Smooth muscle cell (in vitro differentiated cells): ENCODE data around the gene KIF20B. TPM values are rescaled to one million over a fixed set of nuclear protein-coding genes. Genes with fewer than 3 reads are reported as not detected.

Experiments
- DNase-seq: peaks from one replicate; lab custom pipeline; 2025; ENCODE audit not compliant: unreplicated experiment; lab: John Stamatoyannopoulos, UW
- H2AFZ ChIP-seq: fragments of 200-600 bp; sonication (generic); 2 replicates; pipeline ENCODE4 v1.6.0; 2016; ENCODE audit warnings: antibody characterized with exemption, low read depth, mild to moderate bottlenecking
- H3F3A ChIP-seq: fragments of 200-600 bp; sonication (generic); 2 replicates; pipeline ENCODE4 v1.6.0; 2017; ENCODE audit warnings: antibody characterized with exemption, low read depth
- H3K27ac ChIP-seq: fragments of 200-600 bp; sonication (generic); 2 replicates; pipeline ENCODE4 v1.5.1; 2016; ENCODE audit warnings: low read depth, mild to moderate bottlenecking
- H3K27me3 ChIP-seq: fragments of 200-600 bp; sonication (generic); 2 replicates; pipeline ENCODE4 v1.6.1; 2016; ENCODE audit warnings: low read depth, mild to moderate bottlenecking
- H3K36me3 ChIP-seq: fragments of 200-600 bp; sonication (generic); 2 replicates; pipeline ENCODE4 v1.5.1; 2016; ENCODE audit warnings: low read depth
- H3K4me1 ChIP-seq: fragments of 200-600 bp; sonication (generic); 2 replicates; pipeline ENCODE4 v1.5.1; 2016; ENCODE audit warnings: low read depth
- H3K4me2 ChIP-seq: fragments of 200-600 bp; sonication (generic); 2 replicates; pipeline ENCODE4 v1.6.0; 2016; ENCODE audit warnings: mild to moderate bottlenecking
- H3K4me3 ChIP-seq: fragments of 200-600 bp; sonication (generic); 2 replicates; pipeline ENCODE4 v1.5.1; 2016; ENCODE audit warnings: mild to moderate bottlenecking
- H3K79me2 ChIP-seq: fragments of 200-600 bp; sonication (generic); 2 replicates; pipeline ENCODE4 v1.6.0; 2016; ENCODE audit warnings: low read depth, mild to moderate bottlenecking
- H3K9ac ChIP-seq: fragments of 200-600 bp; sonication (generic); 2 replicates; pipeline ENCODE4 v1.6.0; 2016; ENCODE audit warnings: low read depth
- H3K9me3 ChIP-seq: fragments of 200-600 bp; sonication (generic); replicated peaks from 2 replicates; pipeline ENCODE4 v1.5.1; 2016; ENCODE audit warnings: low read depth
- H4K20me1 ChIP-seq: fragments of 200-600 bp; sonication (generic); 2 replicates; pipeline ENCODE4 v1.6.0; 2016; ENCODE audit warnings: low read depth
- CTCF ChIP-seq: fragments of 200-600 bp; sonication (generic); IDR thresholded peaks from 2 replicates; pipeline ENCODE4 v1.5.1; 2017; ENCODE audit warnings: borderline replicate concordance, mild to moderate bottlenecking, antibody characterized with exemption; ENCODE audit not compliant: insufficient read depth, poor library complexity, severe bottlenecking
- WGBS: methylation state at CpG from one replicate; pipeline ENCODE4 v1.1.7; 2016; ENCODE audit warnings: low lambda C conversion rate; 5-methylcytosine and 5-hydroxymethylcytosine counted together
- polyA plus RNA-seq: library from polyadenylated mRNA; unstranded; fragments of >200 nt; fragmentation: Nextera tagmentation; extraction: Ambion mirVana; gene quantifications from 2 replicates; pipeline ENCODE4 v1.2.1, GENCODE V29; 2016
- total RNA-seq: library from RNA; depleted of rRNA; stranded (reverse); fragments of >200 nt; gene quantifications from 2 replicates; pipeline ENCODE4 v1.2.3, GENCODE V29; 2014

The KIF20B gene
- total and polyA plus RNA-seq, 2 experiments from 2014 or later, result 4.5 to 6.0 TPM

- H3K4me3 ChIP-seq, result no peak overlapping the region
- TF ChIP-seq CTCF, result no peak
- DNase-seq, result no peak
- no peaks in the 10 kb centered on the region for H4K20me1 ChIP-seq
- WGBS, result 88% methylated on average over 5 of the region's 5 CpGs
- H3K27me3 ChIP-seq, result no peaks in the 10 kb centered on the region
- H3K9me3 ChIP-seq, result no peaks in the 10 kb centered on the region
- no peak overlapping the region for H3K4me2 ChIP-seq
- H3K27ac ChIP-seq, result no peak overlapping the region
- no peak overlapping the region for H2AFZ ChIP-seq
- no peak overlapping the region for H3K9ac ChIP-seq
- H3K36me3 ChIP-seq, result no peaks in the 10 kb centered on the region
- no peaks in the 10 kb centered on the region for H3F3A ChIP-seq
- no peaks in the 10 kb centered on the region for H3K4me1 ChIP-seq
- H3K79me2 ChIP-seq, result no peaks in the 10 kb centered on the region
These were observed 17.5 kb upstream of the KIF20B start for GRCh38 chr10:89683883-89684282.

- DNase-seq, result no peak
- H2AFZ ChIP-seq, result no peak overlapping the region
These were observed 16.8 kb upstream of the KIF20B start for GRCh38 chr10:89684604-89685003.

GRCh38 chr10:89685936-89686335 is 15.5 kb upstream of the KIF20B start:
- H3K36me3 ChIP-seq, result no peaks in the 10 kb centered on the region
- H3K4me2 ChIP-seq, result no peak overlapping the region
- H3F3A ChIP-seq, result no peaks in the 10 kb centered on the region
- no peaks in the 10 kb centered on the region for H4K20me1 ChIP-seq
- no peak overlapping the region for H2AFZ ChIP-seq
- H3K27ac ChIP-seq, result no peak overlapping the region
- no peaks in the 10 kb centered on the region for H3K79me2 ChIP-seq
- no peak overlapping the region for H3K9ac ChIP-seq
- H3K9me3 ChIP-seq, result no peaks in the 10 kb centered on the region
- 84% methylated on average over 4 of the region's 4 CpGs for WGBS
- DNase-seq, result no peak
- TF ChIP-seq CTCF, result no peak
- H3K4me3 ChIP-seq, result no peak overlapping the region
- no peaks in the 10 kb centered on the region for H3K27me3 ChIP-seq
- H3K4me1 ChIP-seq, result no peaks in the 10 kb centered on the region

More at GRCh38 chr10:89684604-89685003, 16.8 kb upstream of the KIF20B start:
- H3K79me2 ChIP-seq, result no peaks in the 10 kb centered on the region
- no peak for TF ChIP-seq CTCF
- H3K9ac ChIP-seq, result no peak overlapping the region
- no peak overlapping the region for H3K4me3 ChIP-seq
- no peaks in the 10 kb centered on the region for H4K20me1 ChIP-seq
- H3F3A ChIP-seq, result no peaks in the 10 kb centered on the region
- no peak overlapping the region for H3K4me2 ChIP-seq
- H3K4me1 ChIP-seq, result no peaks in the 10 kb centered on the region
- no peaks in the 10 kb centered on the region for H3K27me3 ChIP-seq
- no peaks in the 10 kb centered on the region for H3K36me3 ChIP-seq
- H3K27ac ChIP-seq, result no peak overlapping the region
- H3K9me3 ChIP-seq, result no peaks in the 10 kb centered on the region
- 98% methylated on average over 2 of the region's 2 CpGs for WGBS

- Histone ChIP-seq H3K79me2 (no peaks in the 10 kb centered on the region), H3K9me3 (no peaks in the 10 kb centered on the region), H3K36me3 (no peaks in the 10 kb centered on the region), H3K4me3 (no peak overlapping the region), H4K20me1 (no peaks in the 10 kb centered on the region), H3F3A (no peaks in the 10 kb centered on the region), H3K9ac (no peak overlapping the region), H3K27me3 (no peaks in the 10 kb centered on the region), H3K4me2 (no peak overlapping the region), H3K4me1 (no peaks in the 10 kb centered on the region), H2AFZ (no peak overlapping the region), H3K27ac (no peak overlapping the region)
- DNase-seq, result no peak
- TF ChIP-seq CTCF, result no peak
- 47% methylated on average over 2 of the region's 2 CpGs for WGBS
These were observed 11.4 kb upstream of the KIF20B start for GRCh38 chr10:89690027-89690426.
